Endodermal cell (in vitro differentiated cells): ENCODE data around the gene GPR25. TPM values are rescaled to one million over a fixed set of nuclear protein-coding genes. Genes with fewer than 3 reads are reported as not detected.

Source experiments
- DNase-seq: peaks from one replicate; pipeline ENCODE4 v3.0.0-alpha.2; 2017
- H3K27ac ChIP-seq: 2 replicates; pipeline ENCODE4 v1.5.1; 2013; ENCODE audit warnings: mild to moderate bottlenecking, low read depth, low read length, moderate library complexity
- H3K27me3 ChIP-seq: 2 replicates; pipeline ENCODE4 v1.6.1; 2013; ENCODE audit warnings: mild to moderate bottlenecking, low read length, moderate library complexity; ENCODE audit not compliant: insufficient read depth, control insufficient read depth, poor library complexity, severe bottlenecking
- H3K36me3 ChIP-seq: 2 replicates; pipeline ENCODE4 v1.7.0; 2013; ENCODE audit warnings: mild to moderate bottlenecking, low read length, moderate library complexity; ENCODE audit not compliant: control insufficient read depth, insufficient read depth
- H3K4me1 ChIP-seq: one replicate; pipeline ENCODE4 v1.7.0; 2013; ENCODE audit warnings: low read length; ENCODE audit not compliant: control insufficient read depth, insufficient read depth
- H3K4me3 ChIP-seq: 2 replicates; pipeline ENCODE4 v1.5.1; 2013; ENCODE audit warnings: mild to moderate bottlenecking, low read length, moderate library complexity
- H3K9ac ChIP-seq: 2 replicates; pipeline ENCODE4 v1.6.1; 2013; ENCODE audit warnings: mild to moderate bottlenecking, low read length, moderate library complexity; ENCODE audit not compliant: poor library complexity, severe bottlenecking; ENCODE audit errors: extremely low read depth
- H3K9me3 ChIP-seq: 2 replicates; pipeline ENCODE4 v1.6.1; 2013; ENCODE audit warnings: mild to moderate bottlenecking, low read length, moderate library complexity; ENCODE audit not compliant: control insufficient read depth
- H3K27ac Mint-ChIP-seq: 2 replicates; pipeline ENCODE4 v1.8.0; 2020; ENCODE audit warnings: mixed read lengths
- H3K27me3 Mint-ChIP-seq: 2 replicates; pipeline ENCODE4 v1.8.0; 2021; ENCODE audit warnings: mild to moderate bottlenecking, mixed read lengths; ENCODE audit not compliant: insufficient read depth
- H3K36me3 Mint-ChIP-seq: 2 replicates; pipeline ENCODE4 v1.8.0; 2020; ENCODE audit warnings: low read depth, mixed read lengths
- H3K4me1 Mint-ChIP-seq: 2 replicates; pipeline ENCODE4 v1.8.0; 2020; ENCODE audit warnings: mixed read lengths
- H3K4me3 Mint-ChIP-seq: 2 replicates; pipeline ENCODE4 v1.8.0; 2020; ENCODE audit warnings: mild to moderate bottlenecking, moderate library complexity, mixed read lengths
- H3K9me3 Mint-ChIP-seq: 2 replicates; pipeline ENCODE4 v1.8.0; 2020; ENCODE audit warnings: mild to moderate bottlenecking, mixed read lengths
- WGBS, 2 experiments: methylation state at CpG; one replicate each; pipeline versions ENCODE4 v1.1.5 to v1.1.7; 2013; ENCODE audit warnings: missing lambda C conversion rate in 2 of 2, mixed read lengths in 1 of 2; ENCODE audit not compliant: insufficient coverage in 1 of 2, insufficient read length in 1 of 2; 5-methylcytosine and 5-hydroxymethylcytosine counted together
- total RNA-seq, 2 donors: library from RNA; stranded (reverse); fragmentation: NEBNext Ultra II Directional in 1 of 2; extraction: Animal tissue kit (Norgen Biotek cat#: 25700) in 1 of 2; gene quantifications; 2 replicates in 1 of 2; 3 replicates in 1 of 2; pipeline ENCODE4 v1.2.1, GENCODE V29; 2021
- TF ChIP-seq, protein P1 (sequence below): fragments of 200-600 bp; sonication (generic); conservative IDR thresholded peaks from 2 replicates; pipeline ENCODE4 v1.5.0; 2021; ENCODE audit warnings: antibody characterized with exemption, mild to moderate bottlenecking

Gene GPR25
- total RNA-seq, 2 donors from 2014 or later = not detected

DNA sequence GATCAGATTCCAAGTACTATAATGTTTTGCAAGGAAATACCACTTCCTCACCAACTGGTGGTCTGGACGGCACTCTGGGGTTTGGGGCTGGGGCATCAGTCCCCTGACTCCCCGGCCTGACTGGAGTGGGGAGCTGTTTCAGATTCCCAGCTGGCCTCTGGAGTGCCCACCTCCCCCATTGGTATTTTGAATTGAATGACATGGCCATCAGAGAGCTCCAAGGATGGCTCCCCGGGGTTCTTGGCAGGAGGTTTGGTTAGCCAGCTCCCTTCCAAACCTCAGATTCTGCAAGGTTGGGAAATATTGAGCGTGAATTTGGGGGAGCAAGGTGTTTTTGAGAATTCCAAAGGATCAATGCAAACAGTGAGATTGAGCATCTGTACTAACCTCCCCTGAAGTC is 19.8 kb downstream of the GPR25 start:
- H3K9me3 Mint-ChIP-seq = no peaks in the 10 kb centered on the region
- H3K9ac ChIP-seq = peak overlapping the region; percentile 99
- no peaks in the 10 kb centered on the region for H3K36me3 ChIP-seq
- 8 to 33% methylated on average over 1 to 4 of the region's 4 CpGs for WGBS, 2 experiments
- H3K4me1 Mint-ChIP-seq = peaks cover 67% of the 10 kb centered on the region
- DNase-seq = peak; percentile 70
- peak overlapping the region; percentile 91 for H3K4me3 ChIP-seq
- H3K4me1 ChIP-seq = peaks cover 44% of the 10 kb centered on the region
- peak overlapping the region; percentile 98 for H3K27ac Mint-ChIP-seq
- H3K27me3 ChIP-seq = no peaks in the 10 kb centered on the region
- H3K27ac ChIP-seq = peak overlapping the region; percentile 100
- no peaks in the 10 kb centered on the region for H3K36me3 Mint-ChIP-seq
- H3K9me3 ChIP-seq = no peaks in the 10 kb centered on the region
- peak overlapping the region; percentile 93 for H3K4me3 Mint-ChIP-seq
- peaks cover 3% of the 10 kb centered on the region for H3K27me3 Mint-ChIP-seq
- TF ChIP-seq, protein P1, sequence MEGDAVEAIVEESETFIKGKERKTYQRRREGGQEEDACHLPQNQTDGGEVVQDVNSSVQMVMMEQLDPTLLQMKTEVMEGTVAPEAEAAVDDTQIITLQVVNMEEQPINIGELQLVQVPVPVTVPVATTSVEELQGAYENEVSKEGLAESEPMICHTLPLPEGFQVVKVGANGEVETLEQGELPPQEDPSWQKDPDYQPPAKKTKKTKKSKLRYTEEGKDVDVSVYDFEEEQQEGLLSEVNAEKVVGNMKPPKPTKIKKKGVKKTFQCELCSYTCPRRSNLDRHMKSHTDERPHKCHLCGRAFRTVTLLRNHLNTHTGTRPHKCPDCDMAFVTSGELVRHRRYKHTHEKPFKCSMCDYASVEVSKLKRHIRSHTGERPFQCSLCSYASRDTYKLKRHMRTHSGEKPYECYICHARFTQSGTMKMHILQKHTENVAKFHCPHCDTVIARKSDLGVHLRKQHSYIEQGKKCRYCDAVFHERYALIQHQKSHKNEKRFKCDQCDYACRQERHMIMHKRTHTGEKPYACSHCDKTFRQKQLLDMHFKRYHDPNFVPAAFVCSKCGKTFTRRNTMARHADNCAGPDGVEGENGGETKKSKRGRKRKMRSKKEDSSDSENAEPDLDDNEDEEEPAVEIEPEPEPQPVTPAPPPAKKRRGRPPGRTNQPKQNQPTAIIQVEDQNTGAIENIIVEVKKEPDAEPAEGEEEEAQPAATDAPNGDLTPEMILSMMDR = no peak

DNA sequence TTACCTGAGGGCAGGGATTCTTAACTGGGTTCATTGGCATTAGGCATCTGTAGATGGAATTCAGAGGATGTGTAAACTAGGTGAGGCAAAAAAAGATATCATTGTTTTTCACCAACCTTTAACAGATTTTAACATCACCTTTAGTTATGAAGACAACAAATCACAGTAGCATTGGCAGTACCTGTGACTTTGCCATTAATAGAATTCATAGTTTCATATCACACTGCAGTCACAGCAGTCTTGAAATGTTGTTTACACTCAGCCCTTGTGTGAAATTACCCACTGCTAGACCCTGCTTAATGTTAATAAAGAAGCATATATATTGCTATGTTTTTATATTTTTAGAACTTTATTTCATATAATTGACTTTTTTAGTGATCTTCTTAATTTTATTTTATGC is 20.2 kb downstream of the GPR25 start:
- Histone ChIP-seq H3K9ac (peak overlapping the region; percentile 99), H3K4me1 (peaks cover 44% of the 10 kb centered on the region), H3K4me3 (peak overlapping the region; percentile 91), H3K27ac (no peak overlapping the region), H3K36me3 (no peaks in the 10 kb centered on the region), H3K9me3 (no peaks in the 10 kb centered on the region), H3K27me3 (no peaks in the 10 kb centered on the region)
- Mint-ChIP-seq H3K27me3 (no peaks in the 10 kb centered on the region), H3K36me3 (peaks cover 3% of the 10 kb centered on the region), H3K9me3 (no peaks in the 10 kb centered on the region), H3K4me3 (peak overlapping the region; percentile 93), H3K27ac (peak overlapping the region; percentile 98), H3K4me1 (peaks cover 66% of the 10 kb centered on the region)
- TF ChIP-seq, protein P1 = no peak
- no peak for DNase-seq

DNA sequence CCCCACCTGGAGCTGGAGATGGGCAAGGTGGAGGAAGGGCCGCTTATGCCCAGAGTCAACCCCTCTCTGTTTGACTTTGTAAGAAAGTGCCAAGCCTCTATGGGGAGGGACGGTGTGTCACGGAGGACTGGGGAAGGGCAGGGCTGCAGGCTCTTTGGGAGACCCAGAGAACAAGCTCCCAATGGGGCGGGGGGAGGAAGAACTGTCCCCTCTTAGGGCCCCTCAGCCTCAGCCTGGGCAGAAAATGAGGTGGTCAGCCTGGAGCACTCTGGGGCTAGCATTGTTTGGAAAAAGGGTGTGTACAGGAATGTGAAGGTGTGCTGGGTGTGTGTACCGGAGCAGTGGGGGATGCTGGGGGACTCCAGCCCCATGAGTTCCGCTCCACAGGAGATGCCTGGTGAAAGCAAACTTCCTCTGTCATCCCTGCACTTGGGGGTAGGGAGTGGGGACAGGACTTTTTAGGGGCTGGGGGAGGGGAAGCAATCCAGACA is 20.7 kb downstream of the GPR25 start:
- Histone ChIP-seq H3K9me3 (no peaks in the 10 kb centered on the region), H3K36me3 (peaks cover 3% of the 10 kb centered on the region), H3K27me3 (no peaks in the 10 kb centered on the region), H3K4me3 (peak overlapping the region; percentile 91), H3K4me1 (peaks cover 44% of the 10 kb centered on the region), H3K27ac (no peak overlapping the region), H3K9ac (peak overlapping the region; percentile 99)
- peak; percentile 65 for DNase-seq
- TF ChIP-seq, protein P1 = no peak
- Mint-ChIP-seq H3K9me3 (no peaks in the 10 kb centered on the region), H3K27ac (peak overlapping the region; percentile 90), H3K4me1 (peaks cover 66% of the 10 kb centered on the region), H3K27me3 (no peaks in the 10 kb centered on the region), H3K4me3 (peak overlapping the region; percentile 93), H3K36me3 (peaks cover 8% of the 10 kb centered on the region)
- 36% methylated on average over 5 to 6 of the region's 6 CpGs for WGBS, 2 experiments
